ENCODE results near the gene CTCFL.
"Not testable (repeated sequence)": the region's sequence is repeated elsewhere in the genome, so short reads cannot be mapped to it uniquely, and the experiment has no call there.

Gene CTCFL

GRCh38 chr20:57481281-57481711 is 43.6 kb downstream of the CTCFL start:
- DNase-seq (ENCODE audit: low read depth): no peak

- no peak for DNase-seq (ENCODE audit: low read depth)
These were observed 44.3 kb downstream of the CTCFL start for GRCh38 chr20:57480444-57481160.

DNA sequence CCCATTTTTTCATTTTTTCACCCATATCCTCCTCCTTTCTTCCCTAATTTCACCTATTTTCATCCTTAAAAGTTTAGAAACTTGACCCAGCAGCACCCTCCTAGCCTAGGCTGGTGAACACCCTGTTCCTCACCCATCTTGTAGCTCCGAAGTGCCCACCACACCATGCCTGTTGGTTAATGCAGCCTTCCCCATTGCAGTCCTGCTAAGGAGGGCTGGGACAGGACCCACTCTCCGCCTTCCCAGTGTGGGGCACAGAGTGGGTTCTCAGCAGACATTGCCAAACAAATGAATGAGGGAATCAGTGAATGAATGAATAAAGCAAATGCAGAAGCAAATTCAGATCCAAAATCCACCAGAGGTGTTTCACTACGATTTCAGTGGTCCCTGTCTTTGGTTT is 45.7 kb downstream of the CTCFL start:
- no peak for DNase-seq (ENCODE audit: low read depth)

- DNase-seq (ENCODE audit: low read depth): no peak
These were observed 46.8 kb downstream of the CTCFL start for GRCh38 chr20:57478176-57478575.

- DNase-seq (ENCODE audit: low read depth): no peak
These were observed 48.1 kb downstream of the CTCFL start for GRCh38 chr20:57476641-57477461.

DNA sequence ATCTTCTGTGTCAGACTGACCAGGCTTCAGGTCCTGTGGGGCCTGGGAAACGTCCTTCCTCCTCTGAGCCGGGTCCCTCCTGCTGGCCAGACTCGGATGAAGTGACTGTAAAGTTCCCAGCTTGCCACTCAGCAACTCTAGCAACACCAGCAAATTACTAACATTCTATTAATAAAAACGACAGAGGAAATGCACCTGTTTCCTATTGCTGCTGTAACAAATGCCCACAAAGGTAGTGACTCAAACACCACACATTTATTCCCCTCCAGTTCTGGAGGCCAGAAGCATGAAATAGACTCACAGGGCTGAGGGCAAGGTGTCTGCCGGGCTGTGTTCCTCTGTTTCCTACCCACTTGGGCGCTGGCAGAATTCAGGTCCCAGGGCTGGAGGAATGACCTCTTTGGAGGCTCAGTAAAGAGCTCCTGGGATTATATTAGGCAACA is 48.8 kb downstream of the CTCFL start:
- no peak for DNase-seq (ENCODE audit: low read depth)

GRCh38 chr20:57475388-57476083 is 49.4 kb downstream of the CTCFL start:
- DNase-seq (ENCODE audit: low read depth): no peak

- no peak for DNase-seq (ENCODE audit: low read depth)
These were observed 50.1 kb downstream of the CTCFL start for GRCh38 chr20:57474816-57475215.

DNA sequence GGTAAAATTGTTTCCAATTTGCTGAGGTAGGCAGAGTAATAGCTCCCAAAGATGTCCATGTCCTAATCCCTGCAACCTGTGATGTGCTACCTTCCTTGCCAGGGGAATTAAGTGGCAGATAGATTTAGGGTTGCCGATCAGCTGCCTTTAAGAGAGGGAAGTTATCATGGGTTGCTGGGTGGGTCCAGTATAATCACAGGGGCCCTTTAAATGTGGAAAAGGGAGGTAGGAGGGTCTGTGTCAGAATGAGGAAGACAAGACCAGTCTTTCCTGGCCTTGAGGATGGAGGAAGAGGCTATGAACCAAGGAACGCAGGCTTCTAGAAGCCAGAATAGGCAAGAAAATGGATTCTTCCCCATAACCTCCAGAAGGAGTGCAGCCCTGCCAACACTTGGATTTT is 50.7 kb downstream of the CTCFL start:
- DNase-seq (ENCODE audit: low read depth): no peak

- no peak for DNase-seq (ENCODE audit: low read depth)
These were observed 51.5 kb downstream of the CTCFL start for GRCh38 chr20:57473246-57474048.

- not testable (repeated sequence) for DNase-seq (ENCODE audit: low read depth)
These were observed 52.5 kb downstream of the CTCFL start for GRCh38 chr20:57472474-57472873.

- no peak for DNase-seq (ENCODE audit: low read depth)
These were observed 53.2 kb downstream of the CTCFL start for GRCh38 chr20:57471496-57472372.

- DNase-seq (ENCODE audit: low read depth): no peak
These were observed 54.1 kb downstream of the CTCFL start for GRCh38 chr20:57470666-57471495.

GRCh38 chr20:57470212-57470522 is 54.8 kb downstream of the CTCFL start:
- no peak for DNase-seq (ENCODE audit: low read depth)

DNA sequence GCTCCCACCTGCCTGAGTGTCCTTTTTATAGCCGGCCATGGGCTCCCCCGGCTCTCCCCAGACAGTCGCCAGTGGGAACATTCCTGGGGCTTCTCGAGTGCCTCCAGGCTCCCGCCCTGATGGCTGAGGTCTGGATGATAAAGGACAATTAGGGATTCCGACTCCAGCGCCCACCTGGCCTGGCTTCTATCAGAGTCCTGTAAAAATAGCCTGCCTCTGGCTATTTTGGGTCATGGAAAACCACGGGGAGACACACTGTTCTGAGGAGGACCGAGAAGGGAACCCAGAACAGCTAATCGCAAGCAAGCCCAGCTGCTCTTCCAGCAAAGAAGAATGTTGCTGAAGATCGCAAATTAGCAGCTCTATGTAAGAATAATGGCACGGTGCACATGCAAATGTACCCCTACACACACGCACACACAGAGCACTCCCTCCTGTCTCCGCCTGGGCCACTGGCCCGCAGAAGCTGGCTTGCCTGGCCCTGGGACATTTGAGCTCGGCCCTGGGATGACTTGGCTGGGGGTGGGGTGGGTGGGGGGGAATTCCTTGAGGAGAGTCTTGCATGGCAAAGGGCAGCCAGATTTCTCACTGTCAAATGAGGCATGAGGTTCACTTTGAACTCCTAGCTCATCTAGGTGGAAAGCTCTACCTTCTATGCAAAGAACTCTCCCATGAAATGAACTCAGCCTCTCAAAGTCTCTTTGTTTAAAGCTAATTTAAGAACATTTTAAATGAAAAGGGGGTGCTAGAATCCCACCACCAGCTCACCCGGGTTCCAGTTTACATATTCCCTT is 55.3 kb downstream of the CTCFL start:
- no peak for DNase-seq (ENCODE audit: low read depth)

GRCh38 chr20:57468523-57469417 is 56.2 kb downstream of the CTCFL start:
- no peak for DNase-seq (ENCODE audit: low read depth)

DNA sequence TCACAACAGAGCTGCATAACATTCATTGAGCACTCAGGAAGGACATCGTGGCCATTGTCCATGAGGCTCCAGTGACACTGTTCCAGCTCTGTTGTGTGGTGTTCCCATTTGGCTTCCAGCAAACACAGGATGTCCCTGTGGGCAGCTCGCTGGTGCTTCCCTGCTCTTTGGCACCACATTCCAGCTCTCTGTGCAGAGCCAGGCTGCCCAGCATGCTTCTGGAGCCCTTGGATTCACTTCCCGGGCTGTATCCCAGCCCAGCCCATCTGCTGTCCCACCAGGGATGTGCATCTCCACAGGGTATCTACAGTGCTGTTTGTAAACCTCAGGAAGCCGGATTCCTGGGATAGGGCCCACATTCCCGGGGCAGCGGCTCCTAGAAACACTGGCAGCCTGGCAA is 57.2 kb downstream of the CTCFL start:
- no peak for DNase-seq (ENCODE audit: low read depth)

GRCh38 chr20:57465943-57466342 is 59.0 kb downstream of the CTCFL start:
- DNase-seq (ENCODE audit: low read depth): no peak
